Measurements from ENCODE around the gene SKIDA1. TPM values are rescaled to one million over a fixed set of nuclear protein-coding genes. Genes with fewer than 3 reads are reported as not detected.

The SKIDA1 gene
- total RNA-seq, 2 donors from 2014 or later, result 6.4 to 12.0 TPM

DNA sequence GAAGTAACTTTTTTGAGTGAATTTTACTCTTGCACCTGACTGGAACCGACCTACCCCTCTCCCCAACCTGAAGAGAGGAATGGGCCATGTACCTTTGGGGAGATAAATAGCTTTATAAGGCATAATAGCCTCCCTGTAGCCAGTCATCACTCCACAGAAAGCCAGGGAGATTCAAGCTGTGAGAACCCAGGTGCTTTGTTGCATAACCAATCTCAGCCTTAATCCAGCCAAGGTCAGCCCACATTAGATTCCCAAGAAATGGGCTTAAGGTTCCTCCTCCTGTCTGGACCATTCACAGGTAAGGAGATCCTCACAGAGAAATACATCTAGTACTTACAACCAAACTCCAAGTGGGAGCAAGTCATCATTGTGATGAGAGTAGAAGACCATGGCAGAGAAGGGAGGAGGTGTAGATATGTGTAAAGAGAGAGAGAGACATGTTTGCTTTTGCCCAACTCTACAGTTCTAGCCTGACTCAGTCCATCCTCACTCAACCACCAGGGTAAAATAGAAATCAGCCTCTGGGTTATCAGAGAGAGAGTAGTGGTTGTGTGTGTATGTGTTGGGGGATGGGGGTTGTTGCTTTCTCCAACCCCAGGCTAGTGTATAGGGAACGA is 23.6 kb downstream of the SKIDA1 start:
- Histone ChIP-seq H3K27ac (ENCODE audit: low read depth, low read length) (no peak overlapping the region), H3K4me3 (ENCODE audit: low read length) (no peak overlapping the region), H3K27me3 (ENCODE audit: control insufficient read depth, insufficient read depth, low read length, poor library complexity, severe bottlenecking) (no peaks in the 10 kb centered on the region), H3K36me3 (ENCODE audit: control insufficient read depth, insufficient read depth, low read length) (no peaks in the 10 kb centered on the region), H3K9me3 (ENCODE audit: control insufficient read depth, low read length) (no peaks in the 10 kb centered on the region), H3K9ac (ENCODE audit: extremely low read depth, low read length, poor library complexity, severe bottlenecking) (no peak overlapping the region), H3K4me1 (ENCODE audit: control insufficient read depth, insufficient read depth, low read length) (peaks cover 42% of the 10 kb centered on the region)
- Mint-ChIP-seq H3K4me3 (no peak overlapping the region), H3K9me3 (no peaks in the 10 kb centered on the region), H3K36me3 (ENCODE audit: low read depth) (no peaks in the 10 kb centered on the region), H3K27ac (no peak overlapping the region), H3K27me3 (ENCODE audit: insufficient read depth) (peaks cover 25% of the 10 kb centered on the region), H3K4me1 (peaks cover 78% of the 10 kb centered on the region)
- peak; percentile 60 for DNase-seq
- TF ChIP-seq, protein P1, sequence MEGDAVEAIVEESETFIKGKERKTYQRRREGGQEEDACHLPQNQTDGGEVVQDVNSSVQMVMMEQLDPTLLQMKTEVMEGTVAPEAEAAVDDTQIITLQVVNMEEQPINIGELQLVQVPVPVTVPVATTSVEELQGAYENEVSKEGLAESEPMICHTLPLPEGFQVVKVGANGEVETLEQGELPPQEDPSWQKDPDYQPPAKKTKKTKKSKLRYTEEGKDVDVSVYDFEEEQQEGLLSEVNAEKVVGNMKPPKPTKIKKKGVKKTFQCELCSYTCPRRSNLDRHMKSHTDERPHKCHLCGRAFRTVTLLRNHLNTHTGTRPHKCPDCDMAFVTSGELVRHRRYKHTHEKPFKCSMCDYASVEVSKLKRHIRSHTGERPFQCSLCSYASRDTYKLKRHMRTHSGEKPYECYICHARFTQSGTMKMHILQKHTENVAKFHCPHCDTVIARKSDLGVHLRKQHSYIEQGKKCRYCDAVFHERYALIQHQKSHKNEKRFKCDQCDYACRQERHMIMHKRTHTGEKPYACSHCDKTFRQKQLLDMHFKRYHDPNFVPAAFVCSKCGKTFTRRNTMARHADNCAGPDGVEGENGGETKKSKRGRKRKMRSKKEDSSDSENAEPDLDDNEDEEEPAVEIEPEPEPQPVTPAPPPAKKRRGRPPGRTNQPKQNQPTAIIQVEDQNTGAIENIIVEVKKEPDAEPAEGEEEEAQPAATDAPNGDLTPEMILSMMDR (conservative IDR thresholded peaks at IDR 0.05), result peak; percentile 28
- WGBS, 2 experiments (ENCODE audit: insufficient coverage in 1 of 2, insufficient read length in 1 of 2), result 75% methylated on average over 2 of the region's 2 CpGs; no CpG with 5 or more reads in 1 of the 2 experiments

GRCh38 chr10:21501091-21501490 is 24.4 kb downstream of the SKIDA1 start:
- WGBS, 2 experiments (ENCODE audit: insufficient coverage in 1 of 2, insufficient read length in 1 of 2), result 70% methylated on average over 5 of the region's 5 CpGs; no CpG with 5 or more reads in 1 of the 2 experiments
- Mint-ChIP-seq H3K4me1 (peaks cover 71% of the 10 kb centered on the region), H3K27me3 (ENCODE audit: insufficient read depth) (peaks cover 25% of the 10 kb centered on the region), H3K27ac (peak overlapping the region; percentile 71), H3K4me3 (peak overlapping the region; percentile 61), H3K9me3 (no peaks in the 10 kb centered on the region), H3K36me3 (ENCODE audit: low read depth) (no peaks in the 10 kb centered on the region)
- no peaks in the 10 kb centered on the region for H3K36me3 ChIP-seq (ENCODE audit: control insufficient read depth, insufficient read depth, low read length)
- H3K9ac ChIP-seq (ENCODE audit: extremely low read depth, low read length, poor library complexity, severe bottlenecking), result peak overlapping the region; percentile 44
- peak overlapping the region; percentile 89 for H3K27ac ChIP-seq (ENCODE audit: low read depth, low read length)
- H3K4me3 ChIP-seq (ENCODE audit: low read length), result peak overlapping the region; percentile 89
- peaks cover 42% of the 10 kb centered on the region for H3K4me1 ChIP-seq (ENCODE audit: control insufficient read depth, insufficient read depth, low read length)
- TF ChIP-seq, protein P1 (conservative IDR thresholded peaks at IDR 0.05), result no peak
- H3K27me3 ChIP-seq (ENCODE audit: control insufficient read depth, insufficient read depth, low read length, poor library complexity, severe bottlenecking), result no peaks in the 10 kb centered on the region
- DNase-seq, result peak; percentile 64
- no peaks in the 10 kb centered on the region for H3K9me3 ChIP-seq (ENCODE audit: control insufficient read depth, low read length)

DNA sequence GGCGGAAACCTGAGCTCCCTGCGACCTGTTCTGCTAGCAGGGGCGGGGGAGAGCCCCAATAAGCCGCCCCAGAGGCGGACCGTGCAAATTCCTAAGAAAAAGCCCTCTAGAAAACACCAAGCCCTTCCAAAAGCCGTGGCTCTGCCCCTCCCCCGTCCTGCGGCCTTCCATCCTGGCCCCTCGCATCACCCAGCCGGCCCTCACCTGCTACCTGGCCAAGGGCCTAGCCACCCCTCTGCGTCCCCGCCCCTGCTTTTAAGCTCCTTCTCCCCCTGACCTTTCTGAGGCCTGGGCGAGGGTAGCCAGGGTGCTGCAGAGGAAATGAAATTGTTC is 24.9 kb downstream of the SKIDA1 start:
- Histone ChIP-seq H3K9me3 (ENCODE audit: control insufficient read depth, low read length) (no peaks in the 10 kb centered on the region), H3K27ac (ENCODE audit: low read depth, low read length) (peak overlapping the region; percentile 89), H3K4me1 (ENCODE audit: control insufficient read depth, insufficient read depth, low read length) (peaks cover 39% of the 10 kb centered on the region), H3K36me3 (ENCODE audit: control insufficient read depth, insufficient read depth, low read length) (no peaks in the 10 kb centered on the region), H3K4me3 (ENCODE audit: low read length) (peak overlapping the region; percentile 89), H3K9ac (ENCODE audit: extremely low read depth, low read length, poor library complexity, severe bottlenecking) (peak overlapping the region; percentile 44), H3K27me3 (ENCODE audit: control insufficient read depth, insufficient read depth, low read length, poor library complexity, severe bottlenecking) (no peaks in the 10 kb centered on the region)
- Mint-ChIP-seq H3K27me3 (ENCODE audit: insufficient read depth) (peaks cover 25% of the 10 kb centered on the region), H3K9me3 (no peaks in the 10 kb centered on the region), H3K4me3 (peak overlapping the region; percentile 61), H3K36me3 (ENCODE audit: low read depth) (no peaks in the 10 kb centered on the region), H3K27ac (no peak overlapping the region), H3K4me1 (peaks cover 65% of the 10 kb centered on the region)
- TF ChIP-seq, protein P1 (conservative IDR thresholded peaks at IDR 0.05), result no peak
- peak; percentile 91 for DNase-seq
- WGBS, 2 experiments (ENCODE audit: insufficient coverage in 1 of 2, insufficient read length in 1 of 2), result 16% methylated on average over 14 of the region's 14 CpGs; no CpG with 5 or more reads in 1 of the 2 experiments
